Mammary epithelial cell (primary cell): ENCODE data around the gene LAMTOR2.

ENCODE experiments used
- EZH2 ChIP-seq: IDR thresholded peaks from 2 replicates; pipeline ENCODE4 v1.6.1; 2012; ENCODE audit warnings: low read length, inconsistent platforms, borderline replicate concordance
- TF ChIP-seq, protein P1 (sequence below), 2 donors: IDR thresholded peaks in 1 of 2; conservative IDR thresholded peaks in 1 of 2; 2 replicates each; pipeline ENCODE4 v1.5.1; 2011 to 2012; ENCODE audit warnings: inconsistent platforms in 2 of 2, low read length in 2 of 2, mild to moderate bottlenecking in 2 of 2, control low read depth in 1 of 2, low read depth in 1 of 2; ENCODE audit not compliant: insufficient read depth in 1 of 2; ENCODE audit errors: extremely low read depth in 1 of 2

DNA sequence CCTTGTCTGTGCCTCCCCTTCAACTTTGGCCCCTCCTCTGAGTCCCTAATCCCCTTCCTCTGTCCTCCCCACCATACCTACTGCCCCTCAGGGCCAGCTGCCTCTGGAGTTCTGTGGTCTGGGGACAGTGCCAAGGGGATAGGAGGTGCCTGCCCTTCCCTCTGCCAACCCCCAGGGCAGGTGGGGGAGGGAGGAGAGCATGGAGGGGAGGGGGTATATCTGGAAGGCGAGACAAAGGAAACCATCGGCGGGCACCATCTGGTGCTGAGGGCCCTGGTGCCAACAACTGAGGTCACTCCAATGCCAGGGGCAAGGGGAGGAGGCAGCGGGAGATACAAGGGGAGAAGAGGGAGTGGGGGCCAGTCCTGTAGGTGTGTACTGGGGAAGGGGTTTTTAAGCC is 16.0 kb downstream of the LAMTOR2 start:
- TF ChIP-seq, protein P1, sequence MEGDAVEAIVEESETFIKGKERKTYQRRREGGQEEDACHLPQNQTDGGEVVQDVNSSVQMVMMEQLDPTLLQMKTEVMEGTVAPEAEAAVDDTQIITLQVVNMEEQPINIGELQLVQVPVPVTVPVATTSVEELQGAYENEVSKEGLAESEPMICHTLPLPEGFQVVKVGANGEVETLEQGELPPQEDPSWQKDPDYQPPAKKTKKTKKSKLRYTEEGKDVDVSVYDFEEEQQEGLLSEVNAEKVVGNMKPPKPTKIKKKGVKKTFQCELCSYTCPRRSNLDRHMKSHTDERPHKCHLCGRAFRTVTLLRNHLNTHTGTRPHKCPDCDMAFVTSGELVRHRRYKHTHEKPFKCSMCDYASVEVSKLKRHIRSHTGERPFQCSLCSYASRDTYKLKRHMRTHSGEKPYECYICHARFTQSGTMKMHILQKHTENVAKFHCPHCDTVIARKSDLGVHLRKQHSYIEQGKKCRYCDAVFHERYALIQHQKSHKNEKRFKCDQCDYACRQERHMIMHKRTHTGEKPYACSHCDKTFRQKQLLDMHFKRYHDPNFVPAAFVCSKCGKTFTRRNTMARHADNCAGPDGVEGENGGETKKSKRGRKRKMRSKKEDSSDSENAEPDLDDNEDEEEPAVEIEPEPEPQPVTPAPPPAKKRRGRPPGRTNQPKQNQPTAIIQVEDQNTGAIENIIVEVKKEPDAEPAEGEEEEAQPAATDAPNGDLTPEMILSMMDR (conservative IDR thresholded peaks at IDR 0.05 in 1 of 2, IDR thresholded peaks at IDR 0.05 in 1 of 2; ENCODE audit: extremely low read depth in 1 of 2, insufficient read depth in 1 of 2, low read depth in 1 of 2, low read length in 2 of 2) = no peak
- TF ChIP-seq EZH2 = no peak
